GM21576 (cell line): Measurements from ENCODE around the gene SPACA1.
"Not testable (repeated sequence)": the region's sequence is repeated elsewhere in the genome, so short reads cannot be mapped to it uniquely, and the experiment has no call there.

Experiments
- ATAC-seq: cut with Tn5 transposase; IDR thresholded peaks from one replicate; pipeline ENCODE4 v1.9.1; 2021; ENCODE audit warnings: mild to moderate bottlenecking, moderate library complexity; ENCODE audit not compliant: unreplicated experiment

SPACA1 gene, protein sequence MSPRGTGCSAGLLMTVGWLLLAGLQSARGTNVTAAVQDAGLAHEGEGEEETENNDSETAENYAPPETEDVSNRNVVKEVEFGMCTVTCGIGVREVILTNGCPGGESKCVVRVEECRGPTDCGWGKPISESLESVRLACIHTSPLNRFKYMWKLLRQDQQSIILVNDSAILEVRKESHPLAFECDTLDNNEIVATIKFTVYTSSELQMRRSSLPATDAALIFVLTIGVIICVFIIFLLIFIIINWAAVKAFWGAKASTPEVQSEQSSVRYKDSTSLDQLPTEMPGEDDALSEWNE

DNA sequence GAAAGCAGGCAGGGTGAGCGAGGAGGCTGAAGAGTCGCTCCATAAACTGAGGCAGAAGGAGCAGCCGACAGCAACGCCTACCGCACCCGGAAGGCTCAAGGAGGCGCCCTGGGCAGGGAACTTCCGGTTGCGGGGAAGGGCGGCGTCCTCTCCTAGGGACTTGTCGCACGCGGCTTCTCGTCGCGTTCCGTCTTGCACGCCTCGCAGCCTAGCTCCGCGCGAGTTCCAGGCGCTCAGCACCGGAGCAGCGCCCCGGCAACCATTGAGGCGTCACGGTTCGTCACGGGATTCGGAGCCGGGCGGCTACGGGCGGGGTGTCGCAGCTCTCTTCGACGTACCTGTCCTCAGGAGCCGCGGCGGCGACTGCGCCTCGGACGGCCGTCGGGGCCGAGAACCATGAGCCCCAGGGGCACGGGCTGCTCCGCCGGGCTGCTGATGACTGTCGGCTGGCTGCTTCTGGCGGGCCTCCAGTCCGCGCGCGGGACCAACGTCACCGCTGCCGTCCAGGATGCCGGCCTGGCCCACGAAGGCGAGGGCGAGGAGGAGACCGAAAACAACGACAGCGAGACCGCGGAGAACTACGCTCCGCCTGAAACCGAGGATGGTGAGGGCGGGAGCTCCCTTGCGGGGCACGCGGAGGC is at the start of gene SPACA1:
SPACA1 (plus strand) TSS at position 332 of the 641 bp plus-strand sequence; CDS start at position 397, 65 bp downstream.
- no peak for ATAC-seq

GRCh38 chr6:88000713-88001112 is 46.9 kb upstream of the SPACA1 start:
- ATAC-seq, result no peak

DNA sequence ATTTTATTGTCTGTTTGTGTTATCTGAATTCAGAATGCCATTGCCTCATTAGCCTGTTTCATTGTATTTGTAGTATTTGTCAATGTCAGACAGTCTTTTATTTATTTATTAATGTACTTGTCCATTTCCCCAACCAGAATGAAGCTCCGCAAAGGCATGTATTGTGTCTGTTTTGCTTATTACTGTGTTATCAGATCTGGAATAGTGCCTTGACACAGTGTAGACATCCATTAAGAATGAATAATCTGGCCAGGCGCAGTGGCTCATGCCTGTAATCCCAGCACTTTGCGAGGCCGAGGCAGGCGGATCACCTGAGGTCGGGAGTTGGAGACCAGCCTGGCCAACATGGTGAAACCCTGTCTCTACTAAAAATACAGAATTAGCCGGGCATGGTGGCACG is 46.4 kb upstream of the SPACA1 start:
- not testable (repeated sequence) for ATAC-seq

- no peak for ATAC-seq
These were observed 42.9 kb upstream of the SPACA1 start for GRCh38 chr6:88004707-88005106.

GRCh38 chr6:88006557-88006956 is 41.1 kb upstream of the SPACA1 start:
- no peak for ATAC-seq

- ATAC-seq, result no peak
These were observed 39.2 kb upstream of the SPACA1 start for GRCh38 chr6:88008411-88008810.

DNA sequence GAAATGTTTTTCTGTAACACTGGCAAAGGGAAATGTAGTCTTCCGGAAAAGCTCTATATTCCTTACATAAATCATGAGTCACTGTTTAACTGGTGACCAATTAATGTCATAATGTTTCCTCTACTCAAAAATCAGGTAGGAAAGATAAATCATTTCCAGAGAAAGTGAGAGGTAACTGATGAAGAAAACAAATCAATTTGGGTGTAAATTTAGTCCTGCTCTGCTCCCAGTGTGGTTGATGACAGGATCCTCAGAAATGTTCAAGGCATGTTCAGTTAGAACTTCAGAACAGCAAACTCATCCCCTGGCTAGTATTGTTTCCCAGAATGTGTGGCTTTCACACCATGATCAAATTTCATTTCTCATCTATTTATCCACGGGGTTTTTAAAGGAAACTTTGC is 38.8 kb upstream of the SPACA1 start:
- no peak for ATAC-seq

- ATAC-seq, result no peak
These were observed 34.6 kb upstream of the SPACA1 start for GRCh38 chr6:88013015-88013414.

GRCh38 chr6:88013554-88013953 is 34.1 kb upstream of the SPACA1 start:
- no peak for ATAC-seq

DNA sequence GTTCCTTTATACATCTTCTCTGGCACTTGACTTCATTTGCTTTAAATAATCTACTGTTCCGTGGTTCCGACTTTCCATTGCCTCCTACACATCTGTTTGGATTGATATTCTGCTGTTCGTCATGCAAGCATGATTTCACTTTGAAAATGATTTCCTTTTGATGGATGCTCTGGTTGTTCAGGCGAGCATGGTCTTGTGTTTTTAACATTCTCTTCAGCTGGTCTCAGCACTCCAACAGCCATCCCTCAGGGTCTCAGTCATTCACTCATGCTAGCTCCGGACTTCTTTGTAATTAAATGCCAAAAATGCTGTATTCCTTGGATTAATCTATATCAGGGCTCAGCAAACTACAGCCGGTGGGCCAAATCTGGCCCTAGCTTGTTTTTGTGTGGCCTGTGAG is 27.2 kb upstream of the SPACA1 start:
- no peak for ATAC-seq

DNA sequence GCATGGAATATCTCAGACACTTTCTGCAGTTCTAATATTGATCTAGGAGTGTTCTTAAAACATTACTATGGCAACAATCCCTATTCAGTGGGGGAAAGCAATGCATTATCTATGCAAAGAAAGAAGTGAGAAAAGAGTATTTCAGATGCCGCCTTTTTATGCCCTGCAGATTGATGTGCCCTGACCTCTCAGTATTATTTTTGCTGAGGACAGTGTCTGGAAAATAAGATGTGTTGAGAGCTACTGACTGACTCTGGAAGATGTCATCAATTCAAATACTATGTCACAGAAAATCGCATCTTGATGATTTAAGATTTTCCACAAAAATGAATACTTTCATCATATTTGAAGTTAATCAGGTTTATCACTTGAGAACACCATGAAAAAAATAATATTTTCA is 22.9 kb upstream of the SPACA1 start:
- ATAC-seq, result no peak

DNA sequence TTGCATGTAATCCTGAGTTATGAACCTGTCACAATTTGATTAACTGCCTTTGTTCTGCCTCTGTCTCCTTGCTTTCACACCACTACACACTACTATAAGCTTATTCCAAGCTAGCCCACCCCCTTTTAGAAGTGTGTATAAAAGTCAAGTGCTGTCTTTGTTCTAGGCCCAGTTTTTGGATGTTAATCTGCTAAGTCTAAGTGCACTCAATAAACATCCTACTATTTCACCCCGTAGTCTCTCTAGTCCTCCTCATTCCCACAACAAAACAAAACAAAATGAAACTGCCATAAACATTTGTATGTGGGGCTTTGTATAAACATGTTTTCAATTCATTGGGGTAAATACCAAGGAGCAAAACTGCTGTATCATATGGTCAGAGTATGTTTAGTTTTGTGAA is 16.1 kb upstream of the SPACA1 start:
- ATAC-seq, result no peak

DNA sequence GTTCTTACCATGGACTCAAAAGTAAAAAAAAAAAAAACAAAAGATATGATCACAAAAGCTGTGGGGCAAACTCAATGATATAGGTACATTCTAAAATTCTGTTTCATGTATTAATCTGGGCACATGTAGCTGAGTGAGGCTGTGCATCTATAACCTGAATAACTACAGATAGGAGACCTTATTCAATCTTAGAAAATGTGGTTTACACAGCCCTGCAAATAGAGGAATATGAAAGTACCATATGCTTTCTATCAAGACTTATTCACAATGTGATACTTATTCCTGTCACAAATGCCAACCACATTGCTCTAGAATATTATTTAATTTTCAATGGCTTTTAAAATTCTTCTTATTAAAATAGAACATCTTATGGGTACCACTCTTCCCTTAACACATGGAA is 3.1 kb upstream of the SPACA1 start:
- ATAC-seq, result no peak

GRCh38 chr6:88045521-88046136 is 2.0 kb upstream of the SPACA1 start:
- no peak for ATAC-seq

DNA sequence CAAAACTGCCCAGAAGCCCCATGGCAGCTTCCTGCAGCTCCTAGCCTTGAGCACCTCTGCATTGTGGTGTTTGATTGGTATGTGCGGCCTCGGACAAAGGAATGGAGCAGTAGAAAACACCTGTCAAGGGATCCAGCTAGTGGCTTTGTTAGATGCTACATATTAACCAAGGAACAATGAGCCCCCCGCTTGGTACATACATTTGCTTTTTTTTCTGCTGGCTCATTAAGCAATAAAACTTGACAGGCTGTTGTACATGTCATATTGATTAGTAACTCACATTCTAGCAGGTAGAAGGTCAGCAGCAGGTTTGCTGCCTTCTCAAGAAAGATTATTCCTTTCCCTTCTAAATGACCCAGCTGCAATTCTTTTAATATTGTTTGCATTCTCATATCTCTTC is 937 bp downstream of the SPACA1 start:
- ATAC-seq, result no peak

- no peak for ATAC-seq
These were observed 2.6 kb downstream of the SPACA1 start for GRCh38 chr6:88050140-88050818.

DNA sequence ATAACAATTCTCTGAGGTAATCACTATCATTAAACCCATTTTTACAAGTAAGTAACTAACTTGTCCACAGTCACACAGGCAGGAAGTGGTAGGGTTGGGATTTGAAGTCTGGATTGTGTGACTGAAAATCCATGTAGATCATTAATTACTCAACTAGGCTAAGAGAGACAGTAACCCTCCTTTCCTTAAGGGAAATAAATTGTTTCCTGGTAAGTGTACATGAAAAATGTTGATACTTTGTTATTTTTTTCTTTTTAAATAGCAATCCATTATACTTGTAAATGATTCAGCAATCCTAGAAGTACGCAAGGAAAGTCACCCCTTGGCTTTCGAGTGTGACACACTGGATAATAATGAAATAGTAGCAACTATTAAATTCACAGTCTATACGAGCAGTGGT is 11.6 kb downstream of the SPACA1 start:
- no peak for ATAC-seq

DNA sequence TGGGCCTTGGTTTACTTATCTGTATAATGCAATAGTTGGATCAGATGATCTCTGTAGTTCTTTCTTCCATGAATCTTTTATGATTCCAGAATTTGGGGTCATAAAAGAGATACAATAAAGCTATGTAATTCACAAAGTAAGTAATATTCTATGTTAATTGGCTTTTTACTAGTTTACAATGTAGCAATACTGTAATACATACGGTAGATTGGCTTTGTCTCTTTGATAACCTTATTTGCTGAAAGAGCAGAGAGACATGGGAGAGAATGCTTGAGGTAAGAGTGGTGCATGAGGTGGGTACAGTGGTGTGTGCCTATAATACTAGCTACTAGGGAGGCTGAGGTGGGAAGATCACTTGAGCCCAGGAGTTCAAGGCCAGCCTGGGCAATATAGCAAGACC is 14.7 kb downstream of the SPACA1 start:
- ATAC-seq, result no peak

- no peak for ATAC-seq
These were observed 24.8 kb downstream of the SPACA1 start for GRCh38 chr6:88072462-88072861.

GRCh38 chr6:88074791-88075190 is 27.1 kb downstream of the SPACA1 start:
- no peak for ATAC-seq

DNA sequence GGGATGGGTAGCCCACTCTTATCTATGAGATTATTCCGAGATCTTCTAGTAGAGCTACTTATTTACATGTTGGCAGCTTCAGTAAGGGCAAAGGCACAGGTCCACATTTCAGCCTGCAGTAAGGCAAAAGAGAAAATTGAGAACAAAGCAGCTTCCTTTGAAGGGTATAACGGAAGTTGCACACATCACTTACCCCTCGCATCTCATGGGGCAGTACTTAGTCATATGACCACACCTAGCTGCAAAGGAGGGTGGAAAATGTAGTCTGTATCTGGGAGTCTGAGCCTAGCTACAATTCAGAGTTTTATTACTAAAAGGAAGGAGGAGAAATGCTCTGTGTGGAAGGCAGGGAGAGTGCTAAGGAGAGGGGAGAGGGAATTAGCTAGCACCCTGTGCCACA is 29.7 kb downstream of the SPACA1 start:
- ATAC-seq, result no peak

GRCh38 chr6:88086792-88087191 is 39.2 kb downstream of the SPACA1 start:
- ATAC-seq, result no peak
